ENCODE measurements around the gene UPK1B. TPM values are rescaled to one million over a fixed set of nuclear protein-coding genes. Genes with fewer than 3 reads are reported as not detected.

Gene UPK1B
- total RNA-seq, 2 experiments from 2014 or later, result not detected

DNA sequence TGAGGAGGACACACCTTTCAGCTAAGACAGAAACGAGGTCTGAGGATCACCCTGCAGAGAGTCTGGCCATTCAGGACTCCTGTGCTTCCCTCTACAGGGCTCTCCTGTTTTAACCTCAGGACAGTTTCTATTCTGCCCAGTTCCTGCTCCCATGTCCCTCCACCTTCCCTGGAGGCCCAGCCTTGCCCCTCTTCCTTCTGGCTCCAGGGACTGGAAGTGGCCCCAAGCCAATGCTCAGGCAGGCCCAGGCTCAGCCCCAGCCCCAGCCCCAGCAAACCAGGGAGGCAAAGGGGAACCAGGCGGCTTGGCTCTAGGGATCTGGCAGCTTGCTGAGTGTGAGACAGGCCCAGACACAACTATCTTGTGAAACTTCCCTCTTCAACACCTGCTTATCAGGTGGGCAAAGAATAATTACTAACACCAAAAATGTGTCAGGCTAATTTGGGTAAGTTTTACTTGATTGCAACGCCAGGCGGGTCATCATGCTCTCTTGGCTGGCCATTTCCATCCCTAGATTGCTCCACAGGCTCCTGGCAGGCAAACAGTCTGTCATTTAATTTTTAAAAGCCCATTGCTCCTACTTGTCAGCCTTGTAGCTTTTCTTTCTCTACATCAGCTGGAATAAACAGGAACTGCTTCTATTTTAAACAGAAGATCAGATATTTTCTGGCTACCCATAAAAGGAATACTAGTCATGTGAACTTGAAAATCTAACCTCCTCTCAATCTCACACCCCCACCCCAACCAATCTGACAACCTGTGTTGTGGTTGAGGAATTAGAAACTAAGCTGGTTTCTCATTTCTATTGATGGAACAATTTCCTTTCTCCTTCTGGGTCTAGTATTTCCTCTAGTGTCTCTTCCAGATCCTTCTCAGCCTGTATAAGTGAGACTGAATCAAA, 33.5 kb downstream of the UPK1B start:
- Histone ChIP-seq H3K9me2 (ENCODE audit: insufficient read depth, low read length) (no peaks in the 10 kb centered on the region), H3K4me2 (ENCODE audit: low read length) (no peak overlapping the region), H3K9me3 (ENCODE audit: low read length) (no peaks in the 10 kb centered on the region), H4K20me1 (ENCODE audit: insufficient read depth, low read length) (no peaks in the 10 kb centered on the region), H3K4me3 (ENCODE audit: low read depth, low read length, poor library complexity, severe bottlenecking) (no peak overlapping the region), H3K27ac (ENCODE audit: low read depth, low read length, poor library complexity, severe bottlenecking) (no peak overlapping the region), H3K79me2 (ENCODE audit: insufficient read depth, low read depth, low read length) (no peaks in the 10 kb centered on the region), H2AFZ (ENCODE audit: low read length) (no peak overlapping the region), H3K36me3 (ENCODE audit: insufficient read depth, low read length) (peaks cover 28% of the 10 kb centered on the region), H3K4me1 (ENCODE audit: insufficient read depth, low read length, poor library complexity, severe bottlenecking) (peaks cover 17% of the 10 kb centered on the region)
- TF ChIP-seq EZH2phosphoT487 (IDR thresholded peaks at IDR 0.05; ENCODE audit: borderline replicate concordance, low read depth, low read length), result no peak
- TF ChIP-seq, protein P1, sequence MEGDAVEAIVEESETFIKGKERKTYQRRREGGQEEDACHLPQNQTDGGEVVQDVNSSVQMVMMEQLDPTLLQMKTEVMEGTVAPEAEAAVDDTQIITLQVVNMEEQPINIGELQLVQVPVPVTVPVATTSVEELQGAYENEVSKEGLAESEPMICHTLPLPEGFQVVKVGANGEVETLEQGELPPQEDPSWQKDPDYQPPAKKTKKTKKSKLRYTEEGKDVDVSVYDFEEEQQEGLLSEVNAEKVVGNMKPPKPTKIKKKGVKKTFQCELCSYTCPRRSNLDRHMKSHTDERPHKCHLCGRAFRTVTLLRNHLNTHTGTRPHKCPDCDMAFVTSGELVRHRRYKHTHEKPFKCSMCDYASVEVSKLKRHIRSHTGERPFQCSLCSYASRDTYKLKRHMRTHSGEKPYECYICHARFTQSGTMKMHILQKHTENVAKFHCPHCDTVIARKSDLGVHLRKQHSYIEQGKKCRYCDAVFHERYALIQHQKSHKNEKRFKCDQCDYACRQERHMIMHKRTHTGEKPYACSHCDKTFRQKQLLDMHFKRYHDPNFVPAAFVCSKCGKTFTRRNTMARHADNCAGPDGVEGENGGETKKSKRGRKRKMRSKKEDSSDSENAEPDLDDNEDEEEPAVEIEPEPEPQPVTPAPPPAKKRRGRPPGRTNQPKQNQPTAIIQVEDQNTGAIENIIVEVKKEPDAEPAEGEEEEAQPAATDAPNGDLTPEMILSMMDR (conservative IDR thresholded peaks at IDR 0.05; ENCODE audit: low read length), result no peak
- ChIA-PET CTCF (ENCODE audit: unreplicated experiment) (no interaction called here), POLR2A (interaction anchor here (0.6 kb wide), 1 partner anchor 1642 kb away, joined by 3 read pairs; no protein-coding TSS in a partner anchor)
- DNase-seq (ENCODE audit: low spot score), result no peak
- intact Hi-C loops (cut with micrococcal nuclease; ENCODE audit: unreplicated experiment), result no loop called here
- no TSS peak for BruUV-seq (replicated peaks)

DNA sequence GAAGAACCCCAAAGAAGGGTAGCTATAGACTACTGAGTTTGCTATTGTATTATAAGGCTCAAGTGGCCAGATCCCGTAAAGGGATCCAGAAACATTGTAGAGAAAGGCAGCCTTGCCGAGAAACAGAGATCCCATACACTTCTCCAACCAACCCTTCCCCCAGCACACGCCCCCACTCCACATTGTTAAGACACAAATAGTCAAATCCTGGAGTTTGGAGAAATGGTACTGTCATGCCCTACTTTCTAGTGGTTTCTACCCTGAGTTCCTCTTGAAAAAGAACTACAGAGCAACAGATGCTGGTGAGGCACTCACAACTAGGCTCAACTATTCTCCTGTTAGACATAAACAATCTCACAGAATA, 34.1 kb downstream of the UPK1B start:
- intact Hi-C loops (cut with micrococcal nuclease; ENCODE audit: unreplicated experiment), result no loop called here
- H2AFZ ChIP-seq (ENCODE audit: low read length), result no peak overlapping the region
- peaks cover 34% of the 10 kb centered on the region for H3K36me3 ChIP-seq (ENCODE audit: insufficient read depth, low read length)
- POLR2A ChIA-PET, result interaction anchor here (0.6 kb wide), 1 partner anchor 1641 kb away, joined by 3 read pairs; no protein-coding TSS in a partner anchor
- no peak for DNase-seq (ENCODE audit: low spot score)
- H3K9me2 ChIP-seq (ENCODE audit: insufficient read depth, low read length), result no peaks in the 10 kb centered on the region
- CTCF ChIA-PET (ENCODE audit: unreplicated experiment), result no interaction called here
- H4K20me1 ChIP-seq (ENCODE audit: insufficient read depth, low read length), result no peaks in the 10 kb centered on the region
- no peak overlapping the region for H3K27ac ChIP-seq (ENCODE audit: low read depth, low read length, poor library complexity, severe bottlenecking)
- BruUV-seq (replicated peaks), result no TSS peak
- H3K9me3 ChIP-seq (ENCODE audit: low read length), result no peaks in the 10 kb centered on the region
- peaks cover 17% of the 10 kb centered on the region for H3K4me1 ChIP-seq (ENCODE audit: insufficient read depth, low read length, poor library complexity, severe bottlenecking)
- H3K79me2 ChIP-seq (ENCODE audit: insufficient read depth, low read depth, low read length), result no peaks in the 10 kb centered on the region
- no peak overlapping the region for H3K4me2 ChIP-seq (ENCODE audit: low read length)
- no peak overlapping the region for H3K4me3 ChIP-seq (ENCODE audit: low read depth, low read length, poor library complexity, severe bottlenecking)
- TF ChIP-seq, protein P1 (conservative IDR thresholded peaks at IDR 0.05; ENCODE audit: low read length), result no peak
- no peak for TF ChIP-seq EZH2phosphoT487 (IDR thresholded peaks at IDR 0.05; ENCODE audit: borderline replicate concordance, low read depth, low read length)

DNA sequence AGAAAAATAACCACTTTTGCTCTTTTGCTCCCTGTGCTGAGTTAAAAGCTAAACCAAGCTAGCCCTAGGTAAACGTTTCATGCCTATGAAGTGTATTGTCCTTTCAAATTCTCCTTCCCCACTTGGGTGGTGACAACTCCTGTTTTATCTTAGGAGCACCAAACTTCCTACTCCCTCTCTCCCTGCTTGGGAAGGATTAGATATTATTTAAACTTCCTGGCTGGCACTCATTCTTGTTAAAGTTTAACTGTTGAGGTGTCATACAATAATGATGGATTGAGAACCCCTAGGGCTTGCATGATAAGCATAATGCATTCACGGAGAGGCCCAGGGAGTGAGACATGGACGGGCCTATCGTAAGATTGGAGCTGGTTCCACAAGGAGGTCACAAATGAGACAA, 37.8 kb downstream of the UPK1B start:
- BruUV-seq (replicated peaks), result no TSS peak
- Histone ChIP-seq H3K9me3 (ENCODE audit: low read length) (no peaks in the 10 kb centered on the region), H3K4me2 (ENCODE audit: low read length) (no peak overlapping the region), H3K27ac (ENCODE audit: low read depth, low read length, poor library complexity, severe bottlenecking) (no peak overlapping the region), H4K20me1 (ENCODE audit: insufficient read depth, low read length) (no peaks in the 10 kb centered on the region), H2AFZ (ENCODE audit: low read length) (no peak overlapping the region), H3K79me2 (ENCODE audit: insufficient read depth, low read depth, low read length) (no peaks in the 10 kb centered on the region), H3K36me3 (ENCODE audit: insufficient read depth, low read length) (peaks cover 71% of the 10 kb centered on the region), H3K4me3 (ENCODE audit: low read depth, low read length, poor library complexity, severe bottlenecking) (no peak overlapping the region), H3K9me2 (ENCODE audit: insufficient read depth, low read length) (no peaks in the 10 kb centered on the region), H3K4me1 (ENCODE audit: insufficient read depth, low read length, poor library complexity, severe bottlenecking) (peaks cover 17% of the 10 kb centered on the region)
- intact Hi-C loops (cut with micrococcal nuclease; ENCODE audit: unreplicated experiment), result no loop called here
- TF ChIP-seq, protein P1 (conservative IDR thresholded peaks at IDR 0.05; ENCODE audit: low read length), result no peak
- TF ChIP-seq EZH2phosphoT487 (IDR thresholded peaks at IDR 0.05; ENCODE audit: borderline replicate concordance, low read depth, low read length), result no peak
- CTCF ChIA-PET (ENCODE audit: unreplicated experiment), result interaction anchor here (0.8 kb wide), 1 partner anchor 30 kb away, joined by 3 read pairs; the partner anchor contains the start of gene B4GALT4
- no peak for DNase-seq (ENCODE audit: low spot score)
- POLR2A ChIA-PET, result interaction anchor here (1.4 to 1.7 kb wide), 2 partner anchors 14 to 18 kb away, joined by 4 to 11 read pairs; no protein-coding TSS in a partner anchor

Data from OCI-LY7 (cell line).